IMR-90 (cell line): ENCODE measurements around the gene UBXN11. TPM values are rescaled to one million over a fixed set of nuclear protein-coding genes. Genes with fewer than 3 reads are reported as not detected.
A peak's percentile ranks its signal among the peaks of the same experiment; 100 is the strongest.

ENCODE experiments used
- ATAC-seq: fragments of 200-7000 bp; cut with Tn5 transposase; 2 replicates; pipeline ENCODE4 v1.9.1; 2020; ENCODE audit warnings: low read depth, mild to moderate bottlenecking, moderate library complexity
- BruUV-seq: library from RNA; stranded (reverse); fragments of 400-500 nt; replicated peaks from 2 replicates; lab custom pipeline; 2021; lab: Mats Ljungman, UMichigan
- CTCF ChIA-PET: fragments of 300-600 bp; formaldehyde crosslinking; extraction: SDS; loops from one replicate; lab custom pipeline; 2021; ENCODE audit warnings: antibody characterized with exemption; lab: Yijun Ruan, JAX
- POLR2A ChIA-PET: fragments of 300-600 bp; sonication (Branson Sonifier 250); formaldehyde crosslinking; loops from one replicate; lab custom pipeline; 2022; ENCODE audit warnings: antibody characterized with exemption; ENCODE audit not compliant: unreplicated experiment; lab: Charles Lee
- DNase-seq: peaks from one replicate; pipeline ENCODE4 v3.0.0; 2013
- H2AFZ ChIP-seq: replicated peaks from 2 replicates; pipeline ENCODE3; 2013; ENCODE audit warnings: low read length, mild to moderate bottlenecking; ENCODE audit not compliant: poor library complexity
- H2AK5ac ChIP-seq: 2 replicates; pipeline ENCODE4 v1.6.1; 2013; ENCODE audit warnings: low read depth, low read length, inconsistent platforms
- H2AK9ac ChIP-seq: replicated peaks from 2 replicates; pipeline ENCODE3; 2013; ENCODE audit warnings: mild to moderate bottlenecking, low read depth, low read length, moderate library complexity; ENCODE audit not compliant: poor library complexity
- H2BK120ac ChIP-seq: 2 replicates; pipeline ENCODE4 v1.6.1; 2013; ENCODE audit warnings: low read depth, low read length, inconsistent platforms
- H2BK15ac ChIP-seq: 3 replicates; pipeline ENCODE4 v1.6.1; 2013; ENCODE audit warnings: low read depth, low read length, inconsistent platforms
- H2BK20ac ChIP-seq: 2 replicates; pipeline ENCODE4 v1.6.1; 2013; ENCODE audit warnings: low read depth, mild to moderate bottlenecking, inconsistent platforms, low read length, moderate library complexity
- H2BK5ac ChIP-seq: 2 replicates; pipeline ENCODE4 v1.6.1; 2013; ENCODE audit warnings: mild to moderate bottlenecking, low read depth, low read length, inconsistent platforms; ENCODE audit not compliant: poor library complexity, severe bottlenecking
- H3K14ac ChIP-seq: replicated peaks from 2 replicates; pipeline ENCODE4 v1.6.1; 2013; ENCODE audit warnings: low read depth, low read length, inconsistent platforms
- H3K18ac ChIP-seq: 2 replicates; pipeline ENCODE4 v1.6.1; 2013; ENCODE audit warnings: low read depth, low read length, control low read depth
- H3K23ac ChIP-seq: 2 replicates; pipeline ENCODE4 v1.6.1; 2013; ENCODE audit warnings: low read depth, low read length, inconsistent platforms
- H3K27ac ChIP-seq: 2 replicates; pipeline ENCODE4 v1.5.1; 2013; ENCODE audit warnings: mild to moderate bottlenecking, control low read depth, low read length; ENCODE audit not compliant: insufficient read depth
- H3K27me3 ChIP-seq: 2 replicates; pipeline ENCODE4 v1.6.1; 2013; ENCODE audit warnings: low read length; ENCODE audit not compliant: control insufficient read depth, insufficient read depth
- H3K36me3 ChIP-seq: 2 replicates; pipeline ENCODE4 v1.6.1; 2013; ENCODE audit warnings: low read length, mixed read lengths; ENCODE audit not compliant: control insufficient read depth, insufficient read depth
- H3K4ac ChIP-seq: 2 replicates; pipeline ENCODE4 v1.6.1; 2013; ENCODE audit warnings: low read depth, low read length, inconsistent platforms
- H3K4me1 ChIP-seq: 2 replicates; pipeline ENCODE4 v1.6.1; 2013; ENCODE audit warnings: low read length, mixed read lengths; ENCODE audit not compliant: control insufficient read depth, insufficient read depth
- H3K4me2 ChIP-seq: 2 replicates; pipeline ENCODE4 v1.6.1; 2013; ENCODE audit warnings: low read depth, mild to moderate bottlenecking, control low read depth, low read length, moderate library complexity
- H3K4me3 ChIP-seq: 2 replicates; pipeline ENCODE4 v1.5.1; 2013; ENCODE audit warnings: low read depth, mild to moderate bottlenecking, control low read depth, low read length, moderate library complexity; ENCODE audit not compliant: insufficient read depth
- H3K56ac ChIP-seq: 2 replicates; pipeline ENCODE4 v1.6.1; 2013; ENCODE audit warnings: low read length, inconsistent platforms; ENCODE audit not compliant: insufficient read depth; ENCODE audit errors: extremely low read depth
- H3K79me1 ChIP-seq, 2 experiments: 2 replicates each; pipeline ENCODE4 v1.6.1; 2013; ENCODE audit warnings: low read length in 2 of 2, inconsistent platforms in 1 of 2, low read depth in 1 of 2
- H3K9ac ChIP-seq: 2 replicates; pipeline ENCODE4 v1.6.1; 2013; ENCODE audit warnings: low read depth, low read length, control low read depth
- H3K9me1 ChIP-seq: 2 replicates; pipeline ENCODE4 v1.6.1; 2013; ENCODE audit warnings: low read length, inconsistent platforms; ENCODE audit not compliant: insufficient read depth
- H3K9me3 ChIP-seq: 2 replicates; pipeline ENCODE4 v1.6.1; 2013; ENCODE audit warnings: low read length; ENCODE audit not compliant: control insufficient read depth, insufficient read depth
- H4K20me1 ChIP-seq: 2 replicates; pipeline ENCODE4 v1.6.1; 2013; ENCODE audit warnings: low read length, inconsistent platforms; ENCODE audit not compliant: insufficient read depth
- H4K5ac ChIP-seq: 2 replicates; pipeline ENCODE4 v1.6.1; 2013; ENCODE audit warnings: mild to moderate bottlenecking, low read depth, low read length, control low read depth
- H4K8ac ChIP-seq, 2 experiments: 2 replicates each; pipeline ENCODE4 v1.6.1; 2013; ENCODE audit warnings: low read depth in 2 of 2, low read length in 2 of 2, control low read depth in 1 of 2, inconsistent platforms in 1 of 2
- H4K91ac ChIP-seq: 2 replicates; pipeline ENCODE4 v1.6.1; 2013; ENCODE audit warnings: low read depth, low read length, inconsistent platforms; ENCODE audit not compliant: insufficient read depth
- CTCF ChIP-seq: conservative IDR thresholded peaks from 2 replicates; pipeline ENCODE4 v1.5.1; 2012; ENCODE audit warnings: mild to moderate bottlenecking, low read depth, low read length, improper control_type of control experiment
- FOS ChIP-seq: fragments of 150-350 bp; IDR thresholded peaks from 2 replicates; pipeline ENCODE4 v1.6.1; 2016; ENCODE audit warnings: low read depth, low read length
- MAZ ChIP-seq: IDR thresholded peaks from 2 replicates; pipeline ENCODE4 v1.6.1; 2012; ENCODE audit warnings: low read depth, mild to moderate bottlenecking, low read length, improper control_type of control experiment, moderate library complexity, borderline replicate concordance
- WGBS, 2 experiments: methylation state at CpG; one replicate each; pipeline versions ENCODE4 v1.1.5 to v1.1.7; 2013; ENCODE audit warnings: missing lambda C conversion rate in 2 of 2; ENCODE audit not compliant: insufficient read length in 1 of 2; ENCODE audit errors: extremely low coverage in 2 of 2; 5-methylcytosine and 5-hydroxymethylcytosine counted together
- dilution Hi-C: fragments of 300-500 bp; cut with HindIII; formaldehyde crosslinking; loops from one replicate; pipeline ENCODE4 v1.14.3; 2018; ENCODE audit warnings: low sequenced_read_pairs; ENCODE audit not compliant: unreplicated experiment
- in situ Hi-C: fragments of 300-500 bp; cut with MboI; formaldehyde crosslinking; loops from 3 replicates; pipeline ENCODE4 v1.14.3; 2019; ENCODE audit warnings: low sequenced_read_pairs, inconsistent platforms, mixed read lengths
- intact Hi-C: fragments of 100-400 bp; cut with micrococcal nuclease; formaldehyde crosslinking; loops from 2 replicates; pipeline ENCODE4 v1.10.0; 2022
- polyA plus RNA-seq, 3 experiments: library from polyadenylated mRNA; depleted of rRNA; stranded (reverse); fragments of >200 nt; gene quantifications; 2 replicates each; pipeline ENCODE4 v1.2.3, GENCODE V29; 2012; ENCODE audit warnings: low replicate concordance in 1 of 3
- total RNA-seq: library from RNA; depleted of rRNA; stranded (reverse); fragments of >200 nt; gene quantifications from 2 replicates; pipeline ENCODE4 v1.2.3, GENCODE V29; 2012

The UBXN11 gene
- total and polyA plus RNA-seq, 2 of the 4 experiments (the other 2 are of a cell fraction): 5.2 to 17.0 TPM

GRCh38 chr1:26280333-26281042 is 25.9 kb downstream of the UBXN11 start:
- H3K9ac ChIP-seq: peak overlapping the region; percentile 96
- DNase-seq (peak; percentile 48), ATAC-seq (peak; percentile 3)
- peaks cover 25 to 73% of the 10 kb centered on the region in 2 experiments for H3K79me1 ChIP-seq
- TF ChIP-seq CTCF (no peak), MAZ (peak; percentile 44; the same call in 1 of the 2 replicates), FOS (0 out of 2 replicates have a peak, but pooled peaks have one; percentile 15)
- no peak overlapping the region for H2BK20ac ChIP-seq
- peak overlapping the region; percentile 61 for H4K5ac ChIP-seq
- peaks cover 51% of the 10 kb centered on the region for H3K9me1 ChIP-seq
- 3% methylated on average over 8 of the region's 20 CpGs; no CpG with 5 or more reads in 1 of the 2 experiments for WGBS, 2 experiments
- H3K18ac ChIP-seq: peak overlapping the region; percentile 75
- peak overlapping the region; percentile 96 for H3K4me2 ChIP-seq
- CTCF ChIA-PET: interaction anchor here (0.6 to 0.7 kb wide), 3 partner anchors 41 to 1504 kb away, joined by 3 to 5 read pairs (median 3); partner anchors contain the start of gene ZNF593
- peak overlapping the region; percentile 98 for H2BK5ac ChIP-seq
- peak overlapping the region; percentile 99 for H2AK5ac ChIP-seq
- peak overlapping the region; percentile 94 for H2AFZ ChIP-seq
- H3K27me3 ChIP-seq: no peaks in the 10 kb centered on the region
- H3K27ac ChIP-seq: peak overlapping the region; percentile 95
- in situ Hi-C loops: no loop called here
- dilution Hi-C loops: no loop called here
- H3K4ac ChIP-seq: peak overlapping the region; percentile 98
- H3K23ac ChIP-seq: peak overlapping the region; percentile 82
- H4K8ac ChIP-seq: peak overlapping the region; percentile 79 to 88
- H3K4me1 ChIP-seq: peaks cover 68% of the 10 kb centered on the region
- H4K20me1 ChIP-seq: peaks cover 51% of the 10 kb centered on the region
- peak overlapping the region; percentile 100 for H2AK9ac ChIP-seq
- intact Hi-C loops: no loop called here
- peaks cover 24% of the 10 kb centered on the region for H3K36me3 ChIP-seq
- no TSS peak for BruUV-seq
- peak overlapping the region; percentile 77 for H2BK120ac ChIP-seq
- peak overlapping the region; percentile 95 for H4K91ac ChIP-seq
- POLR2A ChIA-PET: no interaction called here
- peak overlapping the region; percentile 98 for H3K14ac ChIP-seq
- H3K9me3 ChIP-seq: no peaks in the 10 kb centered on the region
- peak overlapping the region; percentile 89 for H3K4me3 ChIP-seq
- H3K56ac ChIP-seq: peak overlapping the region; percentile 67
- peak overlapping the region; percentile 57; the same call in 1 of the 3 replicates for H2BK15ac ChIP-seq
